Fibroblast of villous mesenchyme (primary cell): Measurements from ENCODE around the gene VCP. TPM values are rescaled to one million over a fixed set of nuclear protein-coding genes. Genes with fewer than 3 reads are reported as not detected.
A peak's percentile ranks its signal among the peaks of the same experiment; 100 is the strongest.

ENCODE experiments used
- DNase-seq: peaks from one replicate; pipeline ENCODE4 v3.0.0-alpha.2; 2010; ENCODE audit warnings: low read depth
- H3K4me3 ChIP-seq: 2 replicates; pipeline ENCODE4 v1.5.1; 2011; ENCODE audit warnings: low read depth, mild to moderate bottlenecking, low read length
- CTCF ChIP-seq: IDR thresholded peaks from 2 replicates; pipeline ENCODE4 v1.5.1; 2012; ENCODE audit warnings: low read depth, mild to moderate bottlenecking, low read length; ENCODE audit not compliant: insufficient read depth
- total RNA-seq: library from RNA; depleted of rRNA; stranded (reverse); fragments of >200 nt; gene quantifications from 2 replicates; pipeline ENCODE4 v1.2.3, GENCODE V29; 2012

Gene VCP
- total RNA-seq, 1 donor = 351 TPM

DNA sequence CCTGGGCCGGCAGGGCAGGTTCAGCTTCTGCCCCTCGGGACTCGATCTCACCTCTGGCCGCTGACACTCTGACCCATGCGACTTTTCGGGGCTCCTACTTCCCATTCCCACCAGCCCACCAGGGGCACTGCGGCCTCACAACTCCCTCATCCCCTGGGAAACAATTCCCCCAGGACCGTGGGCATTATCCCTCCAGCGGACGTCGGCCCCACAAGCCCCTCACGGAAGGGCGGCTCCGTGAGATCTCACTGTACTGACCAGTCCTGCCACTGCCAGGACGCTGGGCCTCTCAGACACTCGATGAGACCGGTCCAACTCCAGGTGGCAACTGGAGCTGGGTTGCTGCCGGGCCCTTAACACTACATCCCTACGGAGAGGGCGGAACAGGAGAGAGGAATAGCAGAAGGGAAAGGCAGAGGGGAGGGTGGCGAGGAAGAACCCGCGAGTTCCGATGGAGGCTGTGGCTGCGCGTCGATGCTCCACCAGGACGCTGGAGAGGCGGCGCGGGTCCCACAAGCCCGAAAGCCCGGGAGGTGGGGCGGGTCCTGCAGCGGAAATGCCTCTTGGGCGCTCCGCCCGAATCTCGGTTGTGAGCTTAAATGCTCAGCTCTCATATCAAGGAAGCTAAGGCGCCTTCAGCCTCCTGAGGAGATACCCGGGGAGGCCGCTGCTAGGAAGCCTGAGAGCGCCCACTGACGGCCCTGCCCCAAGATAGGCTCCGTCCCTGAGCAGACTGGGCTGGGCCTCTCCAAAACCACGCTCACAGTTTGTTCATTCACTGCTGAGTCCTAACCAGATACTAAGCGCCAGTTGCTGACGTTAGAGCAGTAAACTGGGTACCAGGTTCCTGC is 36.3 kb downstream of the VCP start:
- DNase-seq = peak; percentile 84
- peak overlapping the region; percentile 50 for H3K4me3 ChIP-seq
- TF ChIP-seq CTCF = peak; percentile 16

DNA sequence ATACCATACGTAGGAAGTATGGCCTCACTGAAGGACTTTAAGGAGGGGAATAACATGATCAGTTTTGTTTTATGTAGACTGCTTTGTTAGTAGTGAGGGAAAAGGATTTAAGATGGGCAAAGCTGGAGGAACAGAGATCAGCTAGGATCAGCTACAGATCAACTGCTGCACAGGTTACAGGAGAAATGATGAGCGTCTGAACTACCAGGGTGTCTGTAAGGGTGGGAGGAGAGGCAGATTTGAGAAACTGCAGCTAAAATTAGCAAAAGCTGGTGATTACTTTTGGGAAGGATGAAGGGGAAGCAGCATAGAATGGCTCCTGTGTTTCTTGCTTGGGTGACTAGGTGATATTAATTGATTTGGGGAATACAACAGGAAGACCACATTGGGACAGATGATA is 39.3 kb downstream of the VCP start:
- DNase-seq = no peak
- no peak overlapping the region for H3K4me3 ChIP-seq
- no peak for TF ChIP-seq CTCF

DNA sequence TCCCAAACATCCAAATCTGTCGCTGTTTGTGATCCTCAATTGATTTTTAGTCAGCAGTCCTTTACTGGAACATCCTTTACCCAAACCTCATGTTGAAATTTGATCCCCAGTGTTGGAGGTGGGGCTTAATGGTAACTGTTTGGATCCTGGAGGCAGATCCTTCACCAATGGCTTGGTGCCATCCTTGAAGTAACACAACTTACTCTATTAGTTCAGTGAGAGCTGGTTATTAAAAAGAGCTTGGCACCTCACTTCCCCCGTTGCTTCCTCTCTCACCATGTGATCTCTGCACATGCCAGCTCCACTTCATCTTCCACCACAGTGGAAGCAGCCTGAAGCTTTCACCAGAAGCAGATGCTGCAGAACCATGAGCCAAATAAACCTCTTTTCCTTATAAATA is 42.6 kb downstream of the VCP start:
- TF ChIP-seq CTCF = no peak
- no peak for DNase-seq
- H3K4me3 ChIP-seq = no peak overlapping the region

- TF ChIP-seq CTCF = no peak
- no peak overlapping the region for H3K4me3 ChIP-seq
- DNase-seq = no peak
Measured at GRCh38 chr9:35029241-35029640, 43.2 kb downstream of the VCP start.

DNA sequence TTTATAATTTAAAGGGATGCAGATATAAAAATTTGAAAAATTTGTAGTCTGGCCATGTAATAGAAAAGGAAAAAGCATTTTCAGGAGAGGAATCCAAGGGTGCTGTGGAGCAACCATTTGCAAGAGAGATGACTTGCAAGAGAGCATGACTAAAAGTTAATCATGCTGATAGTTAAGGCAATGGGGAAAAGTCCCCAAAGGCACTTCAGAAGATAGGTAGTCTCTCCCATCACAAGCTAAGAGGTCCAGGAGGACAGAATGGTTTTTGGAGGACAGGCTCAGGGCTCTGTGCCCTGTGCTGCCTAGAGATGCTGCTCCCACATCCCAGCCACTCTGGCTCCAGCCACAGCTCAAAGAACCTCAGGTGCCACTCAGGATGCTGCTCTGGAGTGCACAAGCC is 44.1 kb downstream of the VCP start:
- H3K4me3 ChIP-seq = no peak overlapping the region
- no peak for DNase-seq
- no peak for TF ChIP-seq CTCF

GRCh38 chr9:35027860-35028259 is 44.6 kb downstream of the VCP start:
- H3K4me3 ChIP-seq = no peak overlapping the region
- DNase-seq = peak; percentile 16
- no peak for TF ChIP-seq CTCF

GRCh38 chr9:35027374-35027773 is 45.1 kb downstream of the VCP start:
- no peak for TF ChIP-seq CTCF
- no peak overlapping the region for H3K4me3 ChIP-seq
- no peak for DNase-seq
